HFFc6 (cell line): ENCODE data around the gene PRKG1. TPM values are rescaled to one million over a fixed set of nuclear protein-coding genes. Genes with fewer than 3 reads are reported as not detected.

Experiments used
- DNase-seq: peaks from one replicate; pipeline ENCODE4 v3.0.0-alpha.2; 2018
- H3K27ac Mint-ChIP-seq: 2 replicates; pipeline ENCODE4 v1.8.0; 2020; ENCODE audit warnings: mild to moderate bottlenecking, mixed read lengths
- H3K27me3 Mint-ChIP-seq: 2 replicates; pipeline ENCODE4 v1.8.0; 2021; ENCODE audit warnings: mild to moderate bottlenecking, moderate library complexity, mixed read lengths; ENCODE audit not compliant: insufficient read depth
- H3K36me3 Mint-ChIP-seq: 2 replicates; pipeline ENCODE4 v1.8.0; 2021; ENCODE audit warnings: low read depth, mixed read lengths
- H3K4me1 Mint-ChIP-seq: 2 replicates; pipeline ENCODE4 v1.8.0; 2020; ENCODE audit warnings: low read depth, mixed read lengths
- H3K4me3 Mint-ChIP-seq: 2 replicates; pipeline ENCODE4 v1.8.0; 2020; ENCODE audit warnings: mild to moderate bottlenecking, moderate library complexity, mixed read lengths
- H3K9me3 Mint-ChIP-seq: 2 replicates; pipeline ENCODE4 v1.8.0; 2020; ENCODE audit warnings: mild to moderate bottlenecking, mixed read lengths
- CTCF ChIP-seq: fragments of 200-600 bp; sonication (generic); IDR thresholded peaks from 2 replicates; pipeline ENCODE4 v1.5.0; 2021; ENCODE audit warnings: antibody characterized with exemption, mild to moderate bottlenecking
- total RNA-seq, 6 experiments: library from RNA; stranded (reverse); fragmentation: NEBNext Ultra II Directional; extraction: Animal tissue kit (Norgen Biotek cat#: 25700); gene quantifications; 2 replicates in 1 of 6; 3 replicates in 5 of 6; pipeline ENCODE4 v1.2.3, GENCODE V29; 2021

PRKG1 gene
- total RNA-seq, 6 experiments from 2014 or later = 9.3 to 10.1 (median 9.8) TPM

GRCh38 chr10:51619365-51619764 lies 545.1 kb downstream of the PRKG1 start:
- Mint-ChIP-seq H3K27ac (no peak overlapping the region), H3K36me3 (no peaks in the 10 kb centered on the region), H3K4me3 (no peak overlapping the region), H3K4me1 (no peaks in the 10 kb centered on the region; the same call in 1 of the 2 replicates), H3K9me3 (peaks cover 12% of the 10 kb centered on the region), H3K27me3 (no peaks in the 10 kb centered on the region)
- DNase-seq = no peak
- TF ChIP-seq CTCF = no peak

GRCh38 chr10:51620131-51620530 lies 545.8 kb downstream of the PRKG1 start:
- Mint-ChIP-seq H3K27me3 (no peaks in the 10 kb centered on the region), H3K4me1 (no peaks in the 10 kb centered on the region; the same call in 1 of the 2 replicates), H3K4me3 (no peak overlapping the region), H3K36me3 (no peaks in the 10 kb centered on the region), H3K9me3 (peaks cover 12% of the 10 kb centered on the region), H3K27ac (no peak overlapping the region)
- DNase-seq = no peak
- TF ChIP-seq CTCF = no peak

GRCh38 chr10:51624013-51624412 lies 549.7 kb downstream of the PRKG1 start:
- no peak overlapping the region for H3K4me3 Mint-ChIP-seq
- H3K27ac Mint-ChIP-seq = no peak overlapping the region
- H3K4me1 Mint-ChIP-seq = no peaks in the 10 kb centered on the region
- no peaks in the 10 kb centered on the region for H3K36me3 Mint-ChIP-seq
- no peaks in the 10 kb centered on the region for H3K27me3 Mint-ChIP-seq
- no peaks in the 10 kb centered on the region for H3K9me3 Mint-ChIP-seq
- TF ChIP-seq CTCF = no peak
- DNase-seq = no peak

GRCh38 chr10:51629934-51630639 lies 555.8 kb downstream of the PRKG1 start:
- Mint-ChIP-seq H3K27ac (no peak overlapping the region), H3K27me3 (no peaks in the 10 kb centered on the region), H3K4me3 (no peak overlapping the region), H3K36me3 (no peaks in the 10 kb centered on the region), H3K4me1 (no peaks in the 10 kb centered on the region; the same call in 1 of the 2 replicates), H3K9me3 (no peaks in the 10 kb centered on the region)
- no peak for TF ChIP-seq CTCF
- no peak for DNase-seq

GRCh38 chr10:51630640-51631005 lies 556.3 kb downstream of the PRKG1 start:
- H3K9me3 Mint-ChIP-seq = no peaks in the 10 kb centered on the region
- no peaks in the 10 kb centered on the region; the same call in 1 of the 2 replicates for H3K4me1 Mint-ChIP-seq
- no peak overlapping the region for H3K4me3 Mint-ChIP-seq
- no peaks in the 10 kb centered on the region for H3K27me3 Mint-ChIP-seq
- no peak overlapping the region for H3K27ac Mint-ChIP-seq
- DNase-seq = no peak
- no peaks in the 10 kb centered on the region for H3K36me3 Mint-ChIP-seq
- TF ChIP-seq CTCF = no peak
